Umbilical cord (tissue), 1 donor: ENCODE results near the gene OR10J4. TPM values are rescaled to one million over a fixed set of nuclear protein-coding genes. Genes with fewer than 3 reads are reported as not detected.

ENCODE experiments used
- total RNA-seq: library from RNA; depleted of rRNA; stranded (reverse); fragments of >200 nt; gene quantifications from one replicate; pipeline ENCODE4 v1.2.3, GENCODE V29; 2014; ENCODE audit warnings: low replicate concordance; ENCODE audit not compliant: insufficient read depth

The OR10J4 gene
- total RNA-seq, 1 donor from 2014 or later: not detected

Other genes starting within 250 kb of the OR10J4 start
- 8.4 TPM for gene ACKR1, start 227.3 kb upstream of the OR10J4 start, total RNA-seq
- 2.9 TPM for gene FCER1A, start 129.9 kb upstream of the OR10J4 start, total RNA-seq
- gene OR10J1, start 7.5 kb downstream of the OR10J4 start, total RNA-seq: 6.7 TPM
- gene OR10J5, start 103.8 kb downstream of the OR10J4 start, total RNA-seq: not detected
- 3.9 TPM for gene APCS, start 155.6 kb downstream of the OR10J4 start, total RNA-seq